Caco-2 (cell line): Measurements from ENCODE around the gene ZFP1. TPM values are rescaled to one million over a fixed set of nuclear protein-coding genes. Genes with fewer than 3 reads are reported as not detected.

ENCODE experiments used
- BruUV-seq: library from RNA; stranded (reverse); fragments of 400-500 nt; replicated peaks from 2 replicates; lab custom pipeline; 2021; lab: Mats Ljungman, UMichigan
- CTCF ChIA-PET: fragments of 300-600 bp; sonication (Branson Sonifier 250); formaldehyde crosslinking; loops from one replicate; lab custom pipeline; 2022; ENCODE audit warnings: antibody characterized with exemption; lab: Charles Lee
- POLR2A ChIA-PET: fragments of 300-600 bp; sonication (Branson Sonifier 250); formaldehyde crosslinking; loops from one replicate; lab custom pipeline; 2022; ENCODE audit warnings: antibody characterized with exemption; lab: Charles Lee
- DNase-seq, 2 experiments: peaks; one replicate each; pipeline versions ENCODE4 v3.0.0 to v3.0.0-alpha.2; 2020 to 2022
- H3K27me3 ChIP-seq: replicated peaks from 2 replicates; pipeline ENCODE4 v1.6.0; 2011; ENCODE audit warnings: low read length; ENCODE audit not compliant: control insufficient read depth, insufficient read depth
- H3K36me3 ChIP-seq: 2 replicates; pipeline ENCODE4 v1.5.1; 2011; ENCODE audit warnings: low read length; ENCODE audit not compliant: control insufficient read depth, insufficient read depth
- H3K4me1 ChIP-seq: fragments of 250-450 bp; sonication (Bioruptor Pico); 2 replicates; pipeline ENCODE4 v1.5.1; 2020; ENCODE audit warnings: mild to moderate bottlenecking
- H3K4me3 ChIP-seq: 2 replicates; pipeline ENCODE4 v1.5.1; 2011; ENCODE audit warnings: low read depth, mild to moderate bottlenecking, control low read depth, low read length
- H3K9me3 ChIP-seq: fragments of 250-450 bp; sonication (Bioruptor Pico); 2 replicates; pipeline ENCODE4 v1.5.1; 2020; ENCODE audit warnings: mild to moderate bottlenecking, moderate library complexity
- H3K27ac Mint-ChIP-seq: one replicate; pipeline ENCODE4 v1.8.0; 2022; ENCODE audit warnings: mixed read lengths; ENCODE audit not compliant: unreplicated experiment
- H3K27me3 Mint-ChIP-seq: one replicate; pipeline ENCODE4 v1.8.0; 2022; ENCODE audit warnings: mixed read lengths; ENCODE audit not compliant: insufficient read depth, unreplicated experiment
- H3K36me3 Mint-ChIP-seq: one replicate; pipeline ENCODE4 v1.8.0; 2022; ENCODE audit warnings: mild to moderate bottlenecking, mixed read lengths; ENCODE audit not compliant: insufficient read depth, unreplicated experiment
- H3K4me1 Mint-ChIP-seq: one replicate; pipeline ENCODE4 v1.8.0; 2022; ENCODE audit warnings: low read depth, mixed read lengths; ENCODE audit not compliant: unreplicated experiment
- H3K4me3 Mint-ChIP-seq: one replicate; pipeline ENCODE4 v1.8.0; 2022; ENCODE audit warnings: mild to moderate bottlenecking, moderate library complexity, mixed read lengths; ENCODE audit not compliant: unreplicated experiment
- H3K9me3 Mint-ChIP-seq: one replicate; pipeline ENCODE4 v1.8.0; 2022; ENCODE audit warnings: mixed read lengths; ENCODE audit not compliant: unreplicated experiment
- CTCF ChIP-seq, 2 experiments: fragments of 200-600 bp in 1 of 2; IDR thresholded peaks; 1 replicate in 1 of 2; 2 replicates in 1 of 2; pipeline versions ENCODE4 v1.5.1 to v1.8.0; 2011 to 2022; ENCODE audit warnings: antibody characterized with exemption in 1 of 2, control low read depth in 1 of 2, inconsistent platforms in 1 of 2, low read depth in 1 of 2, low read length in 1 of 2, mild to moderate bottlenecking in 1 of 2, moderate library complexity in 1 of 2; ENCODE audit not compliant: insufficient read depth in 1 of 2, severe bottlenecking in 1 of 2, unreplicated experiment in 1 of 2
- intact Hi-C: fragments of 100-400 bp; cut with micrococcal nuclease; formaldehyde crosslinking; loops from one replicate; pipeline ENCODE4 v1.10.0; 2022; ENCODE audit not compliant: unreplicated experiment
- total RNA-seq: library from RNA; stranded (reverse); gene quantifications from 2 replicates; pipeline ENCODE4 v1.2.3, GENCODE V29; 2022

The ZFP1 gene
- total RNA-seq, 1 experiment from 2014 or later: 11.4 TPM

GRCh38 chr16:75196836-75197235 is 48.5 kb downstream of the ZFP1 start:
- CTCF ChIA-PET: interaction anchor here (1.0 kb wide), 1 partner anchor 189 kb away, joined by 3 read pairs; no protein-coding TSS in a partner anchor
- H3K27ac Mint-ChIP-seq: no peak overlapping the region
- H3K9me3 Mint-ChIP-seq: no peaks in the 10 kb centered on the region
- BruUV-seq: no TSS peak
- no peak overlapping the region for H3K4me3 Mint-ChIP-seq
- DNase-seq: peak in 1 of 2 experiments; percentile 16
- TF ChIP-seq CTCF (IDR thresholded peaks at IDR 0.05; ENCODE audit: insufficient read depth in 1 of 2, low read depth in 1 of 2, low read length in 1 of 2, severe bottlenecking in 1 of 2, unreplicated experiment in 1 of 2): no peak
- H3K4me1 Mint-ChIP-seq: peaks cover 18% of the 10 kb centered on the region
- Histone ChIP-seq H3K36me3 (no peaks in the 10 kb centered on the region), H3K4me1 (no peaks in the 10 kb centered on the region), H3K4me3 (no peak overlapping the region), H3K9me3 (no peaks in the 10 kb centered on the region), H3K27me3 (no peaks in the 10 kb centered on the region)
- intact Hi-C loops: loop anchor here (5.0 kb wide), 2 partner anchors 35 to 450 kb away; partner anchors contain the start of genes KARS1 and TERF2IP
- peaks cover 3% of the 10 kb centered on the region for H3K27me3 Mint-ChIP-seq
- H3K36me3 Mint-ChIP-seq: no peaks in the 10 kb centered on the region
- POLR2A ChIA-PET: interaction anchor here (1.1 kb wide), 1 partner anchor 69 kb away, joined by 4 read pairs; no protein-coding TSS in a partner anchor

GRCh38 chr16:75197522-75198134 is 49.3 kb downstream of the ZFP1 start:
- no peaks in the 10 kb centered on the region for H3K27me3 ChIP-seq
- no peaks in the 10 kb centered on the region for H3K9me3 ChIP-seq
- no peak for TF ChIP-seq CTCF (IDR thresholded peaks at IDR 0.05; ENCODE audit: insufficient read depth in 1 of 2, low read depth in 1 of 2, low read length in 1 of 2, severe bottlenecking in 1 of 2, unreplicated experiment in 1 of 2)
- POLR2A ChIA-PET: interaction anchor here (1.1 kb wide), 1 partner anchor 68 kb away, joined by 4 read pairs; no protein-coding TSS in a partner anchor
- Mint-ChIP-seq H3K27me3 (peaks cover 3% of the 10 kb centered on the region), H3K4me3 (peak overlapping the region; percentile 58), H3K36me3 (no peaks in the 10 kb centered on the region), H3K27ac (no peak overlapping the region), H3K4me1 (peaks cover 15% of the 10 kb centered on the region), H3K9me3 (no peaks in the 10 kb centered on the region)
- intact Hi-C loops: loop anchor here (2.0 to 5.0 kb wide), 3 partner anchors 35 to 567 kb away; partner anchors contain the start of genes KARS1 and TERF2IP
- H3K36me3 ChIP-seq: no peaks in the 10 kb centered on the region
- CTCF ChIA-PET: interaction anchor here (0.5 to 1.0 kb wide), 4 partner anchors 14 to 202 kb away, joined by 3 to 5 read pairs (median 3); no protein-coding TSS in a partner anchor
- no TSS peak for BruUV-seq
- no peak overlapping the region for H3K4me3 ChIP-seq
- no peaks in the 10 kb centered on the region for H3K4me1 ChIP-seq
- peak in 1 of 2 experiments; percentile 32 for DNase-seq

- no peaks in the 10 kb centered on the region for H3K4me1 ChIP-seq
- Mint-ChIP-seq H3K27ac (no peak overlapping the region), H3K27me3 (peaks cover 3% of the 10 kb centered on the region), H3K4me3 (peak overlapping the region; percentile 58), H3K9me3 (no peaks in the 10 kb centered on the region), H3K4me1 (peaks cover 11% of the 10 kb centered on the region), H3K36me3 (no peaks in the 10 kb centered on the region)
- CTCF ChIA-PET: interaction anchor here (0.5 to 1.5 kb wide), 8 partner anchors 11 to 201 kb away, joined by 3 to 9 read pairs (median 4); no protein-coding TSS in a partner anchor
- no peak for TF ChIP-seq CTCF (IDR thresholded peaks at IDR 0.05; ENCODE audit: insufficient read depth in 1 of 2, low read depth in 1 of 2, low read length in 1 of 2, severe bottlenecking in 1 of 2, unreplicated experiment in 1 of 2)
- H3K27me3 ChIP-seq: no peaks in the 10 kb centered on the region
- no peaks in the 10 kb centered on the region for H3K36me3 ChIP-seq
- H3K4me3 ChIP-seq: peak overlapping the region; percentile 21
- BruUV-seq: no TSS peak
- POLR2A ChIA-PET: no interaction called here
- intact Hi-C loops: loop anchor here (2.0 to 5.0 kb wide), 3 partner anchors 34 to 567 kb away; partner anchors contain the start of genes KARS1 and TERF2IP
- H3K9me3 ChIP-seq: no peaks in the 10 kb centered on the region
- peak in 1 of 2 experiments; percentile 27 for DNase-seq
Measured at GRCh38 chr16:75198135-75198600, 49.8 kb downstream of the ZFP1 start.
